Prostate gland (tissue), 2 donors: ENCODE results near the gene ZNF287.

ENCODE experiments used
- CTCF ChIP-seq, 4 experiments: fragments of 200-600 bp in 2 of 4; fragments of 450-650 bp in 2 of 4; sonication (generic) in 2 of 4; IDR thresholded peaks; 1 replicate in 3 of 4; 2 replicates in 1 of 4; pipeline ENCODE4 v1.5.1; 2016 to 2019; ENCODE audit warnings: antibody characterized with exemption in 4 of 4, mild to moderate bottlenecking in 2 of 4, moderate library complexity in 2 of 4
- POLR2AphosphoS5 ChIP-seq: sonication (generic); formaldehyde crosslinking; IDR thresholded peaks from one replicate; pipeline ENCODE4 v1.6.1; 2017; ENCODE audit warnings: antibody characterized with exemption

- TF ChIP-seq POLR2AphosphoS5: no peak
- no peak for TF ChIP-seq CTCF (IDR thresholded peaks at IDR 0.05)
Measured at GRCh38 chr17:16534236-16534635, 34.8 kb downstream of the ZNF287 start.
